ENCODE data around the gene MXRA8.

GRCh38 chr1:1361982-1362423 lies 3.6 kb upstream of the MXRA8 start:
- TF ChIP-seq EP300 (IDR thresholded peaks at IDR 0.05), result no peak
- TF ChIP-seq POLR2A (IDR thresholded peaks at IDR 0.05), result no peak
- no peak for TF ChIP-seq CTCF (IDR thresholded peaks at IDR 0.05)

All from ovary (tissue), 3 donors.